Glutamatergic neuron (in vitro differentiated cells): ENCODE data around the gene SIAH3. TPM values are rescaled to one million over a fixed set of nuclear protein-coding genes. Genes with fewer than 3 reads are reported as not detected.

Experiments
- DNase-seq: peaks from one replicate; pipeline ENCODE4 v3.0.0; 2022
- H3K27ac Mint-ChIP-seq: one replicate; pipeline ENCODE4 v1.8.0; 2020; ENCODE audit warnings: mild to moderate bottlenecking, mixed read lengths, inconsistent platforms; ENCODE audit not compliant: unreplicated experiment
- H3K27me3 Mint-ChIP-seq: one replicate; pipeline ENCODE4 v1.8.0; 2020; ENCODE audit warnings: mild to moderate bottlenecking, moderate library complexity, mixed read lengths, inconsistent platforms; ENCODE audit not compliant: unreplicated experiment
- H3K36me3 Mint-ChIP-seq: one replicate; pipeline ENCODE4 v1.8.0; 2020; ENCODE audit warnings: mild to moderate bottlenecking, mixed read lengths, inconsistent platforms; ENCODE audit not compliant: unreplicated experiment
- H3K4me1 Mint-ChIP-seq: one replicate; pipeline ENCODE4 v1.8.0; 2020; ENCODE audit warnings: mild to moderate bottlenecking, low read depth, mixed read lengths, inconsistent platforms; ENCODE audit not compliant: unreplicated experiment
- H3K4me3 Mint-ChIP-seq: one replicate; pipeline ENCODE4 v1.8.0; 2020; ENCODE audit warnings: mild to moderate bottlenecking, mixed read lengths, inconsistent platforms; ENCODE audit not compliant: unreplicated experiment
- H3K9me3 Mint-ChIP-seq: one replicate; pipeline ENCODE4 v1.8.0; 2020; ENCODE audit warnings: mild to moderate bottlenecking, moderate library complexity, mixed read lengths, inconsistent platforms; ENCODE audit not compliant: unreplicated experiment
- total RNA-seq: library from RNA; stranded (reverse); fragmentation: NEBNext Ultra II Directional; extraction: Animal tissue kit (Norgen Biotek cat#: 25700); gene quantifications from one replicate; pipeline ENCODE4 v1.2.1, GENCODE V29; 2021; ENCODE audit not compliant: unreplicated experiment
- TF ChIP-seq, protein P1 (sequence below): fragments of 200-600 bp; sonication (generic); IDR thresholded peaks from one replicate; pipeline ENCODE4 v1.5.0; 2021; ENCODE audit not compliant: partially characterized antibody, unreplicated experiment

SIAH3 gene
- total RNA-seq, 1 donor from 2014 or later, result 1.2 TPM

DNA sequence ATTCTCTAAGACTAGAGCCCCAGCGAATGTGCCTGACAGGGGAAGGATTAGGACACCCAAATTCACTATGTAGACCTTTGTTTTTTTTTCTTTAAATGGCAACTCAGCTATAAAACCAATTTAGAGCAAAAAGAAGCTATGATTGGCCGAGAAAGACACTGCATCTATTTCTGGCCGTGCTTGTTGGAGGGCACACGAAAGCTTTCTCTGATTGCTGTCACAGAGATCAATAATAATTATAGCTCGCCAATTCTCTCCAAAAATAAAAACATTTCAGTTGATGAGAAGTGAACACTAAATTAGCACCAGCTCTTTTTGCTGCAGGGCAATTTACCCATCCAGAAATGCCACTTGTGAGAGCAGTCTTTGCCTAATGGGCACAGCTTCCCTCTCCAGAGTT lies 118.2 kb downstream of the SIAH3 start:
- Mint-ChIP-seq H3K27ac (no peak overlapping the region), H3K36me3 (no peaks in the 10 kb centered on the region), H3K27me3 (peaks cover 5% of the 10 kb centered on the region), H3K4me1 (no peaks in the 10 kb centered on the region), H3K9me3 (no peaks in the 10 kb centered on the region), H3K4me3 (no peak overlapping the region)
- no peak for DNase-seq
- TF ChIP-seq, protein P1, sequence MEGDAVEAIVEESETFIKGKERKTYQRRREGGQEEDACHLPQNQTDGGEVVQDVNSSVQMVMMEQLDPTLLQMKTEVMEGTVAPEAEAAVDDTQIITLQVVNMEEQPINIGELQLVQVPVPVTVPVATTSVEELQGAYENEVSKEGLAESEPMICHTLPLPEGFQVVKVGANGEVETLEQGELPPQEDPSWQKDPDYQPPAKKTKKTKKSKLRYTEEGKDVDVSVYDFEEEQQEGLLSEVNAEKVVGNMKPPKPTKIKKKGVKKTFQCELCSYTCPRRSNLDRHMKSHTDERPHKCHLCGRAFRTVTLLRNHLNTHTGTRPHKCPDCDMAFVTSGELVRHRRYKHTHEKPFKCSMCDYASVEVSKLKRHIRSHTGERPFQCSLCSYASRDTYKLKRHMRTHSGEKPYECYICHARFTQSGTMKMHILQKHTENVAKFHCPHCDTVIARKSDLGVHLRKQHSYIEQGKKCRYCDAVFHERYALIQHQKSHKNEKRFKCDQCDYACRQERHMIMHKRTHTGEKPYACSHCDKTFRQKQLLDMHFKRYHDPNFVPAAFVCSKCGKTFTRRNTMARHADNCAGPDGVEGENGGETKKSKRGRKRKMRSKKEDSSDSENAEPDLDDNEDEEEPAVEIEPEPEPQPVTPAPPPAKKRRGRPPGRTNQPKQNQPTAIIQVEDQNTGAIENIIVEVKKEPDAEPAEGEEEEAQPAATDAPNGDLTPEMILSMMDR, result no peak

DNA sequence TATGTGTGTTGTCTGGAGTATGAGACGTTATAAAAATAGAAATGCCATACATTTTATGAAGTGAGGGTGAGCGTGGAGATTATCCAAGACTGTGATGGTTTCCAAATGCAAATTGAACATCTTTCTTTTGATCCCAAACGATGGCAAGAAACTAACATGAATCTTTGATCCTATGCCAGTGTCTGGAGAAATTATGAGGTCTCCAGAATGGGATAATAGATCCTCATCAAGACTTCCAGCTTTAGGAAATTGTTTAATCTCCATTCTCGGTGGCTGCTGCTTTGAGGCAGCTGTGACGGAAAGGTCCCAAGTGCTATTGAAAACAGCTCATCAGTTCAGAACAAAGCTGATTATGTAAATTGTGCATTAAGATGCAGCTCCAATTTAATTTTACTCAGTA lies 118.6 kb downstream of the SIAH3 start:
- TF ChIP-seq, protein P1, result no peak
- Mint-ChIP-seq H3K27me3 (peaks cover 5% of the 10 kb centered on the region), H3K9me3 (no peaks in the 10 kb centered on the region), H3K36me3 (no peaks in the 10 kb centered on the region), H3K27ac (no peak overlapping the region), H3K4me3 (no peak overlapping the region), H3K4me1 (no peaks in the 10 kb centered on the region)
- DNase-seq, result no peak

DNA sequence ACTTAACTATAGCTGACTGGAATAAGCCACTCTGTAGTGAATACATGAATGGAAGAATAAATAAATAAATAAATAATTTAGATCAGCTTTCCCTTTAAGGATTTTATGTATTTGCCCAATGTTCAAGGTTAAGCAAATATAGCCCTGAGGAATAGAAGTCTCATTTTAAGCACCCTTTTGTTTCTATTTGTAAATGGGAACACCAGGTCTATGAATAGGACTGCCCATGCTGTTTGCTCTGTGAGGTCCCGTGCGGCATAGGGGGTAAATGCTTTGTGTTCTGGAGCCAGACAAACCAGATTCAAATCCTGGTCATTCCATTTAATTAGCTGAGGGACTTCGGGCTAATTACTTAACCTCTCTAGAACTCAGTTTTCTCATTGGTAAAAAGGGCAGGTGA lies 120.1 kb downstream of the SIAH3 start:
- H3K36me3 Mint-ChIP-seq, result no peaks in the 10 kb centered on the region
- H3K27me3 Mint-ChIP-seq, result peaks cover 5% of the 10 kb centered on the region
- H3K4me3 Mint-ChIP-seq, result no peak overlapping the region
- DNase-seq, result no peak
- TF ChIP-seq, protein P1, result no peak
- H3K4me1 Mint-ChIP-seq, result no peaks in the 10 kb centered on the region
- no peak overlapping the region for H3K27ac Mint-ChIP-seq
- no peaks in the 10 kb centered on the region for H3K9me3 Mint-ChIP-seq

DNA sequence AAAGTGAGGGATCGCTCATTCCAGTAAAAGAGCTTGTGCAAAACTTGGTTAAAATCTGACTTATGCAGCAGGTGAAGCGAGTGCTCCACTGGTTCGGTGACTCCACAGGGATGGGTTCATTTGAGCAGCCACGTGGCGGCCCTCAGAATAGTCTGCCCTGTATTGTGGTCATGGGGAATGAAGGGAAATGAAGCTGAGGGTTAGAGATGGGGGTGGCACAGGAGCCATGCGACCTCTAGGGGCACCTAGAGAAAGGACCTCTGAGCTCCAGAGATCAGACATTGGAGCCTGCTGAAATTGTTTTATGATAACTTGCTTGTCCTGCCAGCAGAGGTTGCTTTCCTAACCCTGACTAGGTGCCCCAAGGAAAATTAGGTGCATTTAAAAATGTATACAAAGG lies 122.8 kb downstream of the SIAH3 start:
- peaks cover 10% of the 10 kb centered on the region for H3K27me3 Mint-ChIP-seq
- TF ChIP-seq, protein P1, result peak; percentile 25
- H3K9me3 Mint-ChIP-seq, result no peaks in the 10 kb centered on the region
- no peak overlapping the region for H3K4me3 Mint-ChIP-seq
- H3K4me1 Mint-ChIP-seq, result peaks cover 4% of the 10 kb centered on the region
- no peaks in the 10 kb centered on the region for H3K36me3 Mint-ChIP-seq
- peak; percentile 21 for DNase-seq
- H3K27ac Mint-ChIP-seq, result no peak overlapping the region

Other genes with a start within 250 kb of the SIAH3 start
- not detected for gene ERICH6B, start 236.0 kb downstream of the SIAH3 start, total RNA-seq
- gene CBY2, start 149.4 kb downstream of the SIAH3 start, total RNA-seq, result not detected
- gene ZC3H13, start 201.0 kb upstream of the SIAH3 start, total RNA-seq, result 72.3 TPM